HG02870 (cell line): ENCODE results near the gene PPP2R3A.

Experiments used
- ATAC-seq: cut with Tn5 transposase; IDR thresholded peaks from one replicate; pipeline ENCODE4 v1.9.1; 2021; ENCODE audit warnings: mild to moderate bottlenecking, moderate library complexity; ENCODE audit not compliant: unreplicated experiment

PPP2R3A gene

DNA sequence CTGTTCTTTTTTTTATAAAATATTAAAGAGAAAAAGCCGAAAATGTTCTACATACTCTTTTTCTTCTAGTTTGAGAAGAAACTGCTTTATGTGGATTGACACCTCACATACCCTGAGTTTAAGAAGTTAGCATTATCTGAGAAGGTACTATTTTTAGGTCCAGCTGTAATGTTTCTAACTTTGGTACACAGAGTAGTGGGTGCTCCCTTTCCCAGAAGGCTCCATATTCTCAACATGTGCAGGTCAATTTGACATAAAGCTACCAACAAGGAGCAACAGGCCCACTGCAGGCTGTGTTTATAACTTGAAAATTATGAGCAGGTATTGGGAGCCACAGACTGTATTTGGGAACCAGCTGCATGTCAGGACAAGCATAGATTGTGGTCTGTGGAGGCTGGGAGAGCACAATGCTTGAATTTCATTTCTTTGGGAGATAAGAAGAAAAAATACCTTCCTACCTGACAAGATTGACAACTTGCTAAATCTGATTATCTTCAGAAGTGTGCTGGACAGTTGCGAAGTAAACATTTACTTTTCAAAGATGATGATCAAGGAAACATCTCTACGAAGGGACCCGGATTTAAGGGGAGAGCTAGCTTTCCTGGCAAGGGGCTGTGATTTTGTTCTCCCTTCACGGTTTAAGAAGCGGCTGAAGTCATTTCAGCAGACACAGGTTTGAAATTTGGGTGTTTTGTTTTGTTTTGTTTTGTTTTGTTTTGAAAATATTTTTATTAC, 57.2 kb downstream of the PPP2R3A start:
- no peak for ATAC-seq

DNA sequence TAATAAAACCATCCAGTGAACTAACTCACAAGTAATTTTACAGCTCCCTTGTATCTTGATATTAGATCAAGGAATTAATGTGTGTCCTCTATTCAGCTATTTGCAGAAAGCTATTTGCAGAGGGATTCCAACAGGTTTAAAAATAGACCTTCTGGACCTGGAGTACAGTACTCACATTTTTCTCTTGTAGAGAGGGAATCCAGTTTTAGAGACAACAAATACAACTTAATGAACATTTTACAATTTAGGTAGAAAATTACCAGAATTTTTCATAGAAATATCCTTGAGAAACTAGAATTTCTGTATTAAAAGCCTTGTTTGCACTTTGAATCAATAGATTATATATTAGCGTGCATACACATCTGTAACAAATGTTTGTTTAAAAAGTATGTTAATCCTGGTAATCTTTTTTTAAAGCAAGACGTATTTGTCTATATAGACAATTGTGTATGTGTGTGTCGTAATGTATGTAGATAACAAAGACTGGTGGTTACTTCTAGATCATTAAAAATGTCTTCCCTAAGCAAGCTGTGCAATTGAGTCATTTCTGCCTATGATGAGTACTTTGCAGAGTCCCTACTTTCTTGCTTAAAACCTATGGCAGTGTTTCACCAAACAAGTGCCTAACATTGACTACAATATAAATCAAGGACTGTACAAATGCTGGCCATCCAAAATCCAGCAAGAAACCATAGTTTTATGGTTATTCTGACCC, 57.9 kb downstream of the PPP2R3A start:
- no peak for ATAC-seq

DNA sequence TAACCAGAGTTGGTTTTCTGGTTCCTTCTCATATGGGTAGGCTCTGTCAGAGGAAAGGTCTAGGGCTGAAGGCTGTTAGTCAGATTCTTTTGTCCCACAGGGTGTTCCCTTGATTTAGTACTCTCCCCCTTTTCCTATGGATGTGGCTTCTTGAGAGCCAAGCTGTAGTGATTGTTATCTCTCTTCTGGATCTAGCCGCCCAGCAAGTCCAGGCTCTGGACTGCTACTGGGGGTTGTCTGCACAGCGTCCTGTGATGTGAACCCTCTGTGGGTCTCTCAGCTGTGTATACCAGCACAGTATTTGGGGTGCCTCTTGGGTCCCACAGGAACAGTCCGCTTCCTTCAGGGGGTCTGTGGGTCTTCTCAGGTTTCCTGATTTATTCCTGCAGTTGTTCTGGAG, 70.8 kb downstream of the PPP2R3A start:
- no peak for ATAC-seq

DNA sequence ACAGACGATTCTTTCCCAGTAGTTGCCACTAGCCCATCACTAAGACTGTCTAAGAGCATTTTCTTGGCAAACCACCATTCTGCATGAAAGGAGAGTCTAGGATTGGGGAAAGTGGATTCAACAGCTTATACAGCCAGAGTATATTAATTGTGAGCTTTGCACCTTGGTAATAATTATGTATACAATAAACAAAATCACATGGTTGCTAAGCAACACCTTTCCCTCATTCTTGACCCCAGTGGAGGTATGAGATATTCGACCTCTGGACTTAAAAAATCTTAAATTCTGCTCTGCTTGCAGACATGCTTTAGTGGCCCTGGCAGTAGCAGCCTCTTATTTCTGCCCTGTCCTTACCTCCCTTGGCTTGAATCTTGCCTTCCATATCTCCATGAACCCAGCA, 73.1 kb downstream of the PPP2R3A start:
- ATAC-seq, result no peak

DNA sequence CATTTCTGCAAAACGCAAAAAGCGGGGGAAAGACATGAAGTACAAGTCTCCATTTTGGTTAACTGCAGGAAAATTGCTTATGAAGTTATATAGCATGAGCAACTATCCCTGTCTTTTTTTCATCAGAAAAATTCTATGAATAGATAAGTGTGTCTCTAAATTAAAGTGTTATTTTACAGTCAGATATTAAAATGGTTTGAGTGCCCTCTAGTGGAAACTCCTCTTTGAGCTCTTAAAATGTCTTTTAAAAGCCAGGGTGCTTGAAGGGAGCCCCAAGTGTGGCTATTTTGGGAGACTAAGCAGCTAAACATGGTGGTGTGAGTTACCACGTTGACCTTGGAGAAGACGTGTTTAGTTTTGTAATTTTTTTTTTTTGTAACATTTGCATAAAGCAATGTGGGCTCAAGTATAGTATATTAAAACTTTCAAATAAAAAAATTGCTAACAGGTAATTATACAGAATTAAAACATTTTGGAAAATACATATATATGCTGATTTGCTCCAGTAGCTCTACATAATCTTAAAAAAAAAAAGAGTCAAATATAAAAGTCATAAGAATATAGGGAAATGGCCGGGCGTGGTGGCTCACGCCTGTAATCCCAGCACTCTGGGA, 77.2 kb downstream of the PPP2R3A start:
- ATAC-seq, result no peak

DNA sequence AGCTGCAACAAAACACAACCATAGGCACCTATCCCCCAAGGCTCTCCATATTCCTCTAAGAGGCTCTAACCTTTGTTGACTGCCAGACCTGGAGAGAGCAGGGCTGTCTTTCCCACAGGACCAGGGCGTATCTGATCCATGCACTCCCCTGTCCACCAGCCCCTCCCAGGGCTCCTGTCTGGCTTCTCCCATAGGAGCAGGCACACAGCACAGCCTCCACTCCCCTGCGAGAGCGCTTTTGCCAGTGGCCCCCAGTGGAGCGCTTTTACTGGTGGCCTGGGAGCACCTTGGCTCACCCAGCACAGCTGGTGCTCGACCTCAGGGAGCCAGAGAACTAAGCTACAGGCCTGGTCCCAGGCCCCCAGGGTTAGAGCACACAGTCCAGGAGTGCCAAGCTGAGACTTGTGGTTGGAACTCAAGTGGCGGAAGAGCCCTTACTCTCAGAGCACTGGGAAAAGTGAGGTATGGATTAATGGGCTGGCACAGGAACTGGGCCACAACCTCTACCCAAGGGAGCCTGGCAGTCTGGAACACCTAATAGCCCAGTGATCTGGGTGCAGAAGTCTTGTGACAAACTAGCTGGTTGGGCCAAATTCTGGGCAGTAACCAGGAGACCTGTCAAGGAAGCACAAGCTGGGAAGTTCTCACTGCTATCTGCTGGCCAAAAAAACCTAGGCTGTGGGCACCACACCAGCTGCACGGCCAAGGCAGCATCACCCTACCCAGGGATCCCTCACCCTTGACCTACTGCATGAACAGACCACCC, 79.6 kb downstream of the PPP2R3A start:
- no peak for ATAC-seq

DNA sequence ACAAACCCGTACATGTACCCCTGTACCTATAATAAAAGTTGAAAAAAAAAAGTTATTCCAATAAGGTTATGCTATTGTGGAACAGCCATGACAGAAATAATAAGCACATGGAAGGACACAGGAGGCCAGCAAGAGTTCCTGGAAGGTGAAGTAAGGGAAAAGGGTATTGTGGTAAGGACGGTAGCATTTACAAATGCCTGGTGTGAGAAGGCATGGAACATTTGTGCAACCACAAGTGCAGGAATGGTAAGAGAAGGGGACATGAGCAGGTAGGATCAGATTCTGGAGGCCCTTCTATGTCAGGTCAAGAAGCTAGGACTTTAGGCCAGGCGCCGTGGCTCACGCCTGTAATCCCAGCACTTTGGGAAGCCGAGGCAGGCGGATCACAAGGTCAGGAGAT, 82.5 kb downstream of the PPP2R3A start:
- ATAC-seq, result no peak

DNA sequence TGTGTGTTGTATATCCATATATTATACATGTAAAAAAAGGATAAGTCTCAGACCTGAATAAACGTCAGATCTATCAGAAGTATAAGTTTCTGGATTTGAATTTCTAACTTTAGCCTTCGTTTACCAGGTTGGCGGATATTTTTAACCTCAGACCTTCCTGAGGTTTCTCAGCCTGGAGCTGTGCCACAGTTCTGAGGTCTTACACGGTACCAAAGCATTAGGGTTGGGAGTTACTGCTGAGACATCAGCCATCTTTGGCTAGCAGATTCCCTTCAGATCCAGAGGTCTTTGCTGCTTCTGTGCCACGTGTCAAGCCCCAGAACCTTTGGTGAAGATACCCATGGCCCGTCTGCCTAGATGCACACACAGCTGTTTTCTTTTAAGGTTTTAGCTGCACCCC, 84.7 kb downstream of the PPP2R3A start:
- ATAC-seq, result no peak

DNA sequence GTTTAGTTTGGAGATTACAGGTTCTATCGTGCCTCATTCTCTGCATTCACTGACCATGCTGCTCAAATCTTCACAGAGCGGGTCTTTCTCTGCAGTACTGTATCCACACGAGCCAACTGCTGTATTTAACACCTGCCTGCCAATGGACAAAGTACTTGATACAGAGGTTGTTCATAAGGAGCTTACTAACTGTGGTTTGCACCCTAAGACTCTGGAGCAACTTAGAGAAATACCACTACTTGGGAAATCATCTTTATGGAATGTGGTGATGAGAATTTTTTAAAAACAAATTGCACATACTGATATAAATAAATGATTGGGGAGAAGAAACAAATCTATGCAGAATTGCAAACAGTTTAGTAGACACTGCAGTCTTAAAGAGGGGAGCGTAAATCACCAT, 90.0 kb downstream of the PPP2R3A start:
- ATAC-seq, result no peak

DNA sequence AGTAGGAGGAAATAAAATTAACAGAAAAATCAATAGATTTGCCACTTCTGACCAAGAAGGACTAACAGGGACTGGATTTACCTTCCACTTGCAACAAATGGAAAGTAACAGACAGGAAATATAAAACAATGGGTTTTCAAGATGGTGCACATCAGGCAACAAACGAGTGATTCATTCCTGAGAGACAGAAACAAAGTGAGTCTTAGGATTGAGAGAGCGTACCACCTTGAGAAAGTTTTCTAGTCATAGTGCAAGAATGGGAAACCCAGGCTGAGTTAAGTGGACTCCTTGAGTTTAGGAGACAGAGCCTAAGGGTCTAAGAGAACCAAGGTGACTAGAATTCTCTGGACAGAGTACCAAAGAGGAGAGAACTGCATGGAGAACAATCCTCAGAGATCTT, 101.7 kb downstream of the PPP2R3A start:
- ATAC-seq, result no peak

DNA sequence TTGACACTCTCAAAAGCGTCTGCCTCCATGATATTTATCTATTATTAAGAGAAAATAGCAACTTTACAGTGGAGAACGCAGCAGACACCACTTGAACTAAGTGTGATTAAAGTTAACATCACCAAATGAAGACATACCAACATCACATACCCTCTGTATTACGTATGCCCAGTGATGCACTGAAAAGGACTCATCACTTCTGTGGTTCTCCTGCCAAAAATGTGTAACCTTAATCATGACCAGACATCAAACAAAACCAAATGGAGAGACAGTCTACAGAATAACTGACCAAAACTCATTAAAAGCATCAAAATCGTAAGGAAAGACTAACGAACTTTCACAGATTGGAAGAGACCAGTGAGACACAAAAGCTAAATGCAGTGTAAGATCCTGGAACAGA, 103.2 kb downstream of the PPP2R3A start:
- no peak for ATAC-seq

DNA sequence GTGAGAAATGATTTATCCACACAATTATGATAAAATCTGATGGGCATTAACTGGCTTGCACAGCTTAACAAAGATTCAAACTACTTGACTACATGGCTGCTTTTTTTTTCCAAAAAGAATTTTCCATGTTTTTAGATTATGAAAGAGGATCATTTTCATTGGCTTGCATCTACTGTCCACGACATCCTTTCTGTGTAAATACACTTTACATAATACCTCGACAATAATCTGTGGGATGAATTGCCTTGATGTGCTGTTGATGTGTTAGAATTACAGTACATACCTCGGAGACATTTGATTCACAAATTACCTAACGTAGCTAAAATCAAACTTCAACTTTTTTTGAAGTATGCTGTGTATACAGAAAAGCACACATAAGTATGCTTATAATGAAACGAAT, 104.4 kb downstream of the PPP2R3A start:
- no peak for ATAC-seq

DNA sequence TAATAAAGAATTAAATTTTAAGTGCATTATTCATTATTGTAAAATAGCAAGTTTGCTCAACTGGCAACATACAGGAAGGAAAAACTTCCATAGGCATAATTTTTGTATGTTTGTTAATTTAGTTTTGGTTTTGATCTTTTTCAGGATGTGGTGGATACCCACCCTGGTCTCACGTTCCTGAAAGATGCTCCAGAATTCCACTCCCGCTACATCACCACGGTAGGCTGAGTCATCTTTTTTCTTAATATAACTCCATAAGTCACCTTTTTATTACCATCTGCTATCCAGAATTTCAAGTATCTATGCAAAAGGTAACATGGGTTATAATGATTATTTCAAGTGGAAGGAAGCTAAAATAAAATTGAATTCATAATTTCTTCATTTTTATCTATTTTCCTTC, 104.8 kb downstream of the PPP2R3A start:
- no peak for ATAC-seq

DNA sequence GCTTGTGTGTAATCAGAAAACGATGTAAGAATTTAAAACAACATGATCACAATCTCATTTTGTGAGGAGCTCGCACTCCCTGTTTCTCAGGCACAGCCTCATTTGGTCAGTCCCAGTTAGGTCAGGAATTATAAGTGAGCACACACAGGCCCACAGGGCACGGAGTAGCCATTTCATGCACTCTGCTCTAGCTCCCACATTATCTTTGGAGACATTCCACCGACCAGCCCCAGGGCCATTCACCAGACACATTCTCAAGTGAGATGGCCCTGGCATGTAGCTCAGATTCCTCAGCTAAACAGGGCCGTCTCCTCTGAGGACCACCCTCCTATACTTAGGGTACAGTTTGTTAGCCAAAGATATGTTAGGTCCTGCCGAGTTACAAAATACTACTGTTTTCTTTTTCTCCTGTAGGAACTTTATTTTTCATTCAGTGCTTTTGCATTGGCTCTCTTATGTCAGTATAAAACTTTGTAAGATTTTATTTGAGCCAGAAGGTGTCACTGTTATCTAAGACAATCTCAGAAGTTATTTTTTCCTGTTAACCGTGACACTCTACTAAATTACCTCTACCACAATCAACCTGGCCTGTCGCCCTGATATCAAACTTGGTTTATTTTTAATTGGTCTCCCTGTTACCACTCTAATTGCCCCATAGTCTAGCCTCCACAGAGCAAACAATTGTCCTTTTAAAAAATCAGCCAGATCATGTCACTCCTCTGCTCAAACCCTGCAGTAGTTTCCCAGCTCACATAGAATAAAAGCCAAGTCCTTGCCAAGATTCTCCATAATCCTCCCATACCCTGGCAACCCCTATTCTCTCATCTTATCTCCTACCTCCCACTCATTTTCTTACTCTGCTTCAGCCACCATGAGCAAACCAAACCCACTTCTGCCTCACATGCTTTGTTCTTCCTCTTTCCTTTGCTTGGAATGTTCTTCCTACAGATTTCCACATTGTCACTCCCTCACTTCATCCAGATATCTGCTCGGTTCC, 105.7 kb downstream of the PPP2R3A start:
- no peak for ATAC-seq

DNA sequence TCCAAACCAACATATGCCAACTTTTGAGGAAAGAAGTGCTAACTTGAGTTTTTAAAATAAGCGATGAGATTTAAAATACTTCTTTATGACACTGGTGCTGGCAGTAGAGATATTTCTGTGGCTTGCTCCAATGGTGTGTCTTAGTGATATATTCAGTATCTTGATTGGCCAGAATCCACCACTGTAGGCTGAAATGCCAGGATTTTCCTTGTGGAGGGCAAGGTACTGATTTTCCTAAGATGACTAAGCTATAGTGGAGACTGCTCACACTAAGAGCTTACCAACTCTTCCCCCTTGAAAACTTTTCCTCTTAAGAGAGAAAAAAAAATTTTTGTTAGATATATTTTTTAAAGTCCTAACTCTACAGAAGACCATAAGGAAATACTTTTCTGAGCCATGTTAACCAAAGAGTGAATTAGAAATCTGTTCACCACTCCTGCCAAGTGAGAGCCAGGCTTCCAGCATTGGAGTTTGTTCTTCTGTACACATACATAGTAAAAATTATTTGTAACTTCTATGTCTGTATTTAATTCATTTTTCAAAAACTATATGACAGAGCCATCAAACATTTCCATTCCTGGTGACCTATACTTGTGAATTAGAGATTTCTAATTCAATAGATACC, 109.1 kb downstream of the PPP2R3A start:
- ATAC-seq, result no peak

DNA sequence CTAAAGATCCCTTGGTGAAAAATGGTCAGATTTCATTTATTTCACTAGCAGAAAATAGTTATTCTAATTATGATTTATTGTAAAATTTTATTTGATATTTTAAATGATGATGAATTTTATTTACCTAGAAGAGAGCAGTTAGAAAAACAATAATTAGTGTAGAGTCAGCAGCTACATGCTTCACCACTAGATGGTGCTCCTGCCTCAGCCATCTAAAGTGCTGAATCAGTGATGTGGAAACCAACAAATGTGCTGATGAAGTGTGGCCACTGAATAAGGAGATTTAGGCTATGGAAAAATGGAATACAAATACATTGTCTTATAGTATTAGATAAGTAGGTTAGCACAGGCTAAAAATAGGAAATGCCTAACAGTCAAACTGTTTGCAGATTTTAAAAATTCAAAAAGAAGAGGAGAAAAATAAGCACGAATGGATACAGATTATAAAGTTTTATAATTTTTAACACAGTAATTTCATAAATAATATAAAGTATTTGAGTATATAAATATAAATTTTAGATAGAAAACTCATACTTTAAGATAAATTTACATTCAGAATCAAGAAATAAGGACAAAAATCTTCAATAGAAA, 109.8 kb downstream of the PPP2R3A start:
- ATAC-seq, result no peak

DNA sequence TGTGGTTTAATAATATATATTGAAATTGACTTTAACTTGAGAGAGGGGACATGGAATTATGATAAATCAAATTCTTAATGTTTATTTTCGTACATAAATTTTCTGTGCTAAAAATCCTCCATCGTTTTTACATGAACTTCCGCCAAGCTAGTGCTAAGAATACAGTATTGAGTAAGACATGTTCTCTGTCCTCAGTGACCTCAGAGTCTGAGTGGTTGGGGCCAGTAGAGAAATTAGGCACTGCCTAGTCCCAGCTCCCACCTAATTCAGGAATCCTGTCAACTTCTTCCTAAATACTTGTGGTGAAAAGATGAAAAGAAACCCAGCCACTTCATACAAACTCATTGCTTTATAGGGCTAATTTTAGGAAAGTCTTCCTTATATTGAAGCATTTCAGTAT, 110.3 kb downstream of the PPP2R3A start:
- no peak for ATAC-seq

DNA sequence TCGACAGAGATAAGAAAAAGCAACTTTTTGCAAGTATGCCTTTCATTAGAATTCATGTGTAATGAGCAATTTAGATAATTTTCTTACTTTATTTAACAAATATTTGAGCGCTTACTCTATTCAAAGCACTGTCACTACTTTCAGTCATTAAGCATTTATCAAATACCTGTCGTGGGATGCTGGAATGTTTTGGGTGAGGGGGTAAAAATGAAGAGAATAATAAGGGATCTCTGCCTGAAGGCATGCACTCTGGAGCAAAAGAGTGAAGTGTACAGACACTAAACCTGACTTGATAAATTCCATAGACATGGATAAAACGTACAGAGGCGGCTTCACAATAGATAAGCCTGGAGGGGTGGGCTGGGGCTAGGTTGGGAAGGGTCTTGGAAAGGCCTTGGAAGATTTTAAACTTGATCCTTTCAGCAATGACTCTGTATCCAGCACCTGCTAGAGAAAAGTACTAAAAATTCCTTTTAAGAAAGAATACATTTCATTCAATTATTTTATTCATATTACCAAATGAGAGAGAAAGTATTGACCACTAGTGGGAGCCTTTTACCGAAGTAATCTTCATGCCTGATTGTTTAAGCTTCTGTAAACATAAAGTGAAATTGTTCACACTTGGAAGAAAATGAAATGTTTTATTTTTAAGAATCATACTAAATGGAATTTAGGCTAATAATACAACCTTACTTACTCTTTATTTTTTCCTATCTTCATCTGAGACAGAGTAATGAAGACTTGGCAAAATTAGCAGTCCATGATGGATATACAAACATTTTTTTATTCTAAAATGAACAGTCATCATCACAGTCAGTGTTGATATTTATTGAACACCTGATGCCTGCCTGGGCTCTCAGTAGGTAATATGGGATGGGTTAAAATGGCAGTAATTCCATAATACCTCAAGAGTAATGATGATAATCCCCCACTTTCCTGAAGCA, 113.2 kb downstream of the PPP2R3A start:
- ATAC-seq, result no peak
